ENCODE data around the gene SP5.

SP5 gene

DNA sequence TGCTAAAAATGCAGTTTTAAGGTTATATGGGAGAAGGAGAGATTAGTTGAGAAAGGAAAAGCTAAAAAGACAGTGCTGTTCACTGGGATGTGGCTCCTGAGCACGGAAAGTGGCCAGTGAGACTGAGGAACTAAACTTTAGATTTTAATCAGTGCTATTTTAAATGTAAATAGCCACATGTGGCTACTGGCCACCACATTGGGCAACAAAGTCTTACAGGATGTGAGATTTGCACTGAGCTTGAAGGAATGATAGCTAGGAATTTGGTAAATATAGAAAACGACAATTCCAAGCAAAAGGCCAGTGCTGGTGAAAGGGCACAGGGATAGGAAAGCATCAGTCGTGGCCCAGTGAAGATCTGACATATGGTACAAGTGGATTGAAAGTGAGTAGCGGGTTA is 14.1 kb upstream of the SP5 start:
- H2BK15ac ChIP-seq (replicated peaks; ENCODE audit: low read depth): no peak overlapping the region
- no peak overlapping the region for H3K23ac ChIP-seq (ENCODE audit: low read length)
- DNase-seq: no peak
- H3K4me3 ChIP-seq (ENCODE audit: low read length): no peak overlapping the region
- peak overlapping the region; percentile 43 for H3K56ac ChIP-seq (ENCODE audit: low read length)
- H2BK5ac ChIP-seq (ENCODE audit: low read length): no peak overlapping the region
- no peak overlapping the region for H3K27ac ChIP-seq (ENCODE audit: low read depth, low read length)
- no peak overlapping the region for H3K18ac ChIP-seq (ENCODE audit: low read length)
- H4K8ac ChIP-seq (ENCODE audit: low read depth, low read length): no peak overlapping the region
- H3K4me1 ChIP-seq (ENCODE audit: control insufficient read depth, low read depth, low read length): peaks cover 7% of the 10 kb centered on the region
- H2BK120ac ChIP-seq (ENCODE audit: low read depth, low read length): no peak overlapping the region
- H3K36me3 ChIP-seq (ENCODE audit: control insufficient read depth, insufficient read depth, low read length): no peaks in the 10 kb centered on the region
- no peak overlapping the region for H3K9ac ChIP-seq (ENCODE audit: low read length)
- H3K4ac ChIP-seq (ENCODE audit: low read depth, low read length): no peak overlapping the region
- H3K4me2 ChIP-seq (ENCODE audit: low read length): no peak overlapping the region
- no peaks in the 10 kb centered on the region for H3K79me2 ChIP-seq (ENCODE audit: control insufficient read depth, insufficient read depth, low read length)
- WGBS (ENCODE audit: extremely low coverage, insufficient coverage, low lambda C conversion rate): no CpG with 5 or more reads among the region's 4 CpGs
- H3K27me3 ChIP-seq (ENCODE audit: insufficient read depth, low read length, poor library complexity): no peaks in the 10 kb centered on the region
- no peak overlapping the region for H4K5ac ChIP-seq (ENCODE audit: low read length)
- H2AK5ac ChIP-seq (ENCODE audit: low read length): no peak overlapping the region
- H3K79me1 ChIP-seq (ENCODE audit: low read length): no peaks in the 10 kb centered on the region

DNA sequence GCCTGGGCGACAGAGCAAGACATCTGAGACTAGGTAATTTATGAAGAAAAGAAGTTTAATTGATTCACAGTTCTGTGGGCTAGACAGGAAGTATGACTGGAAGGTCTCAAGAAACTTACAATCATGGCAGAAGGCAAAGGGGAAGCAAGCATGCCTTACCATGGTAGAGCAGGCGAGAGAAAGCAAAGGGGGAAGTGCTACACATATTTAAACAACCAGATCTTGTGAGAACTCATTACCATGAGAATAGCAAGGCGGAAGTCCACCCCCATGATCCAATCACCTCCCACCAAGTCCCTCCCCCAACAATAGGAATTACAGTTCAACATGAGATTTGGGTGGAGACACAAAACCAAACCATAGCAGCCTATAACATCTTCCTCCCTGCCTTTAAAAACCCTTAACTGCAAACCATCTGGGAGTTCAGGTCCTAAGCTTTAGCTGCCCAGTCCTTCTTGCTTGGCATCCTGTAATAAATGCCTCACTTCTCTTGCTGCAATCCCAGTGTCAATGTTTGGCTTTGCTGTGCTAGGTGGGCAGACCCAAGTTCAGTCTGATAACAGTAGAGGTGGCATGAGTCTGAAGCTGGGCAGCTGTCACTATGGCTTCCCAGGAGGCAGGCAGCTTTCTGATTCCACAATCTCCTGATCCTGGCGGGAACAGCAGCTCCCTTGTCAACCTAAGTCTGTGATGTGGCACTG is 11.2 kb upstream of the SP5 start:
- no peak overlapping the region for H3K9ac ChIP-seq (ENCODE audit: low read length)
- DNase-seq: no peak
- H3K18ac ChIP-seq (ENCODE audit: low read length): no peak overlapping the region
- H4K8ac ChIP-seq (ENCODE audit: low read depth, low read length): no peak overlapping the region
- WGBS (ENCODE audit: extremely low coverage, insufficient coverage, low lambda C conversion rate): no CpG with 5 or more reads among the region's 4 CpGs
- no peaks in the 10 kb centered on the region for H3K79me1 ChIP-seq (ENCODE audit: low read length)
- H3K4ac ChIP-seq (ENCODE audit: low read depth, low read length): no peak overlapping the region
- H3K27ac ChIP-seq (ENCODE audit: low read depth, low read length): no peak overlapping the region
- no peak overlapping the region for H3K4me2 ChIP-seq (ENCODE audit: low read length)
- H2AK5ac ChIP-seq (ENCODE audit: low read length): peak overlapping the region; percentile 64
- H4K5ac ChIP-seq (ENCODE audit: low read length): no peak overlapping the region
- peak overlapping the region; percentile 58 for H3K56ac ChIP-seq (ENCODE audit: low read length)
- H3K4me3 ChIP-seq (ENCODE audit: low read length): no peak overlapping the region
- H3K27me3 ChIP-seq (ENCODE audit: insufficient read depth, low read length, poor library complexity): no peaks in the 10 kb centered on the region
- H3K79me2 ChIP-seq (ENCODE audit: control insufficient read depth, insufficient read depth, low read length): no peaks in the 10 kb centered on the region
- H3K36me3 ChIP-seq (ENCODE audit: control insufficient read depth, insufficient read depth, low read length): no peaks in the 10 kb centered on the region
- no peak overlapping the region for H2BK120ac ChIP-seq (ENCODE audit: low read depth, low read length)
- H3K4me1 ChIP-seq (ENCODE audit: control insufficient read depth, low read depth, low read length): peaks cover 9% of the 10 kb centered on the region
- H2BK15ac ChIP-seq (replicated peaks; ENCODE audit: low read depth): no peak overlapping the region
- H2BK5ac ChIP-seq (ENCODE audit: low read length): peak overlapping the region; percentile 47
- H3K23ac ChIP-seq (ENCODE audit: low read length): no peak overlapping the region

DNA sequence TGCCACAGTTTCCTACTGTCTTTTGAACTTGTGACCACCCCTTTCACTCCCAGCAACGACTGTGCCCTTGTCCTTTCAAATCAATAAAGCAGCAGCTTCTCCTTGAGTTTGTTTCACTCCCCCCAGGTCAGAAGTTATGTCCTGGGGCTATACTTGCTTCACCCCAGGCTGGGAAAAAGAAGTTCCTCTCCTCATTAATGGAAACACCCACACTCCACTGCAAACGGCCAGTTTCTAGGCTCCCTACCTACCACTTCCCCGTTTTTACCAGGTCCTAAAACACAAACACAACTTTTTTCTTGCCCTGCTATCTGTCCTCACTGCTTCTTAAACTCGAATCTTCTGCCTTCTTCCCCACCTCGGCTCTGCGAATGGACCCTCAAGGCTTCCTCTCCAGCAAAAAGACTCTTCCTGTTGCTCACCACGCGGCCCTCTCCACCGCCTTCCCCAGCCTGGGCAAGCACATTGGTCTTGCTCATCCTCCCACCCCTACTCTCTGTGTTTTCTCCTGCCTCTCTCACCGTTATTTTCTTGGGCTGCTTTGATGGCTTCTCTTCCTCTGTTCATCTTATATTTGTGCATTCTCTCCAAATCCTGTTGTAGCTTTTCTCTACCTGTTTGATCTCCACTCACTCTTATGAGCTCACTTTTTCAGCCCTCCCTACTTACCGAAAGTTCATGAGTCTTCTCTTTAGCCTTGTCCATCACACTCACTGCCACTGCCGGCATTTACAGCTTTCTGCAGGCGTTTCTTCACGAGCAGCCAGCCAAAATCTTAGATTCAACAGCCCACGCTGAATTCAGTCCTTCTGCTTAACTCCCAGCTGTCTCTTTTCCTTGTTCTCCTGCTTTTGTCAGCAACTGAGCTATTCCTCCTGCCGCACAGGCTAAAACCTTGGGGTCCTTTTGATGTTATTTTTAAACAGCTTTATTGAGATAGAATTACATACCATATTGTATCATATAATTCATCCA is 7.0 kb upstream of the SP5 start:
- Histone ChIP-seq H3K27ac (ENCODE audit: low read depth, low read length) (no peak overlapping the region), H3K79me1 (ENCODE audit: low read length) (no peaks in the 10 kb centered on the region), H4K5ac (ENCODE audit: low read length) (no peak overlapping the region), H3K18ac (ENCODE audit: low read length) (peak overlapping the region; percentile 51), H3K36me3 (ENCODE audit: control insufficient read depth, insufficient read depth, low read length) (no peaks in the 10 kb centered on the region), H3K4me3 (ENCODE audit: low read length) (no peak overlapping the region), H2BK15ac (replicated peaks; ENCODE audit: low read depth) (no peak overlapping the region), H3K79me2 (ENCODE audit: control insufficient read depth, insufficient read depth, low read length) (peaks cover 2% of the 10 kb centered on the region), H2AK5ac (ENCODE audit: low read length) (no peak overlapping the region), H3K9ac (ENCODE audit: low read length) (no peak overlapping the region), H3K4me2 (ENCODE audit: low read length) (no peak overlapping the region), H3K27me3 (ENCODE audit: insufficient read depth, low read length, poor library complexity) (no peaks in the 10 kb centered on the region), H3K23ac (ENCODE audit: low read length) (no peak overlapping the region), H3K56ac (ENCODE audit: low read length) (peak overlapping the region; percentile 68), H2BK5ac (ENCODE audit: low read length) (no peak overlapping the region), H3K4ac (ENCODE audit: low read depth, low read length) (no peak overlapping the region), H4K8ac (ENCODE audit: low read depth, low read length) (no peak overlapping the region), H3K4me1 (ENCODE audit: control insufficient read depth, low read depth, low read length) (peaks cover 15% of the 10 kb centered on the region), H2BK120ac (ENCODE audit: low read depth, low read length) (no peak overlapping the region)
- WGBS (ENCODE audit: extremely low coverage, insufficient coverage, low lambda C conversion rate): no CpG with 5 or more reads among the region's 16 CpGs
- peak; percentile 35 for DNase-seq

DNA sequence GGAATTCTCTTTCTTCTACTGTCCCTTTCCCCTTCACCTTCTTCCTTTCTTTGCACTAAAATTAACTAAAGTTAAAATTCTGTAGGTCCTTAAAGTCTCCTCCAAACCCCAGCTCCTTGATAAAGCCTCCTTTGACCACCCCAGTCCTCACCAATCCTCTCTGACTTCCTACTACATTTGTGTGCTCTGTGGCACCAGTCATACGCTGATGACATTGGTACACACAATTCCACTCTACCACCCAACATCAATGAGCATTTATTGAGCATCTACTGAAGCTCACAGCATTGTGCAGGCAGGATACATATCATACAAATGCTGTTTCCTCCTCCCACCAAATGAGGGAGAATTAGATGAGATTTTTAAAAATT is 4.5 kb upstream of the SP5 start:
- Histone ChIP-seq H2BK15ac (replicated peaks; ENCODE audit: low read depth) (no peak overlapping the region), H3K4ac (ENCODE audit: low read depth, low read length) (peak overlapping the region; percentile 48), H3K4me2 (ENCODE audit: low read length) (no peak overlapping the region), H3K23ac (ENCODE audit: low read length) (no peak overlapping the region), H2BK120ac (ENCODE audit: low read depth, low read length) (no peak overlapping the region), H3K4me3 (ENCODE audit: low read length) (no peak overlapping the region), H3K27me3 (ENCODE audit: insufficient read depth, low read length, poor library complexity) (no peaks in the 10 kb centered on the region), H3K79me2 (ENCODE audit: control insufficient read depth, insufficient read depth, low read length) (peaks cover 5% of the 10 kb centered on the region), H4K5ac (ENCODE audit: low read length) (no peak overlapping the region), H2AK5ac (ENCODE audit: low read length) (no peak overlapping the region), H4K8ac (ENCODE audit: low read depth, low read length) (no peak overlapping the region), H3K36me3 (ENCODE audit: control insufficient read depth, insufficient read depth, low read length) (no peaks in the 10 kb centered on the region), H2BK5ac (ENCODE audit: low read length) (no peak overlapping the region), H3K9ac (ENCODE audit: low read length) (no peak overlapping the region), H3K56ac (ENCODE audit: low read length) (peak overlapping the region; percentile 1), H3K18ac (ENCODE audit: low read length) (peak overlapping the region; percentile 25), H3K79me1 (ENCODE audit: low read length) (no peaks in the 10 kb centered on the region), H3K4me1 (ENCODE audit: control insufficient read depth, low read depth, low read length) (peaks cover 11% of the 10 kb centered on the region), H3K27ac (ENCODE audit: low read depth, low read length) (no peak overlapping the region)
- DNase-seq: no peak
- no CpG with 5 or more reads among the region's 1 CpG for WGBS (ENCODE audit: extremely low coverage, insufficient coverage, low lambda C conversion rate)

DNA sequence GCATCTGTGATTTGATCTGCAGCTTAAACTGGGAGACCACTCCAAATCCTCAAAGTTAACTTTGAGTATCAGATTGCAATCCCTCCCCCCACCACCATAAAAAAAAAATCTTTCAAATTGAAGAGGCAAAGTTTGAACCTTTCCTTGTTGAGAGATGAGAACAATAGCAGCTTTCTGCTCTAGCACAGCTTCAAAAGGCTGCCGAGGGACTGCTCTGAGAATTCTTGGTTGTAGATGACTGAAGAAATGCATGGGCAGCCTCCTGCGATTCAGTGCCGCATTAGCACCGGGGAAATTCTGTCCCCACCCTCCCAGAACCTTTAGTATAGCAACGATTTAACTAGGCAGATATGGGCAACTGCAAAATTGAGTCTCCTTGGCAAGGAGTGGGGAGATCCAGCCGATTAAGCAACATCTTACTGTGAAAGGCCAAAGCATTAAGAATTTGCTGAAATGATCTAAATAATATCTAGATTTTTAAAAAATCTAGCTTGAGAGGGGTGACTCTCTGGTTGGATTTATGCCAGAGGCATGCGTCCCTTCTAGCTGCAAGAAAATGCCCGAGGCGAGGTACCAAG is 3.9 kb upstream of the SP5 start:
- H2BK120ac ChIP-seq (ENCODE audit: low read depth, low read length): no peak overlapping the region
- no peak overlapping the region for H2AK5ac ChIP-seq (ENCODE audit: low read length)
- no peak overlapping the region for H3K23ac ChIP-seq (ENCODE audit: low read length)
- no peak overlapping the region for H2BK15ac ChIP-seq (replicated peaks; ENCODE audit: low read depth)
- H3K79me1 ChIP-seq (ENCODE audit: low read length): no peaks in the 10 kb centered on the region
- WGBS (ENCODE audit: extremely low coverage, insufficient coverage, low lambda C conversion rate): no CpG with 5 or more reads among the region's 9 CpGs
- no peak overlapping the region for H4K5ac ChIP-seq (ENCODE audit: low read length)
- no peak overlapping the region for H2BK5ac ChIP-seq (ENCODE audit: low read length)
- no peak overlapping the region for H4K8ac ChIP-seq (ENCODE audit: low read depth, low read length)
- peak overlapping the region; percentile 27 for H3K27ac ChIP-seq (ENCODE audit: low read depth, low read length)
- H3K79me2 ChIP-seq (ENCODE audit: control insufficient read depth, insufficient read depth, low read length): peaks cover 8% of the 10 kb centered on the region
- DNase-seq: peak; percentile 60
- peaks cover 11% of the 10 kb centered on the region for H3K4me1 ChIP-seq (ENCODE audit: control insufficient read depth, low read depth, low read length)
- peak overlapping the region; percentile 27 for H3K9ac ChIP-seq (ENCODE audit: low read length)
- H3K4me3 ChIP-seq (ENCODE audit: low read length): no peak overlapping the region
- peak overlapping the region; percentile 40 for H3K56ac ChIP-seq (ENCODE audit: low read length)
- no peaks in the 10 kb centered on the region for H3K36me3 ChIP-seq (ENCODE audit: control insufficient read depth, insufficient read depth, low read length)
- peak overlapping the region; percentile 22 for H3K18ac ChIP-seq (ENCODE audit: low read length)
- H3K27me3 ChIP-seq (ENCODE audit: insufficient read depth, low read length, poor library complexity): no peaks in the 10 kb centered on the region
- peak overlapping the region; percentile 27 for H3K4ac ChIP-seq (ENCODE audit: low read depth, low read length)
- H3K4me2 ChIP-seq (ENCODE audit: low read length): peak overlapping the region; percentile 57
